Keratinocyte (primary cell): ENCODE data around the gene DBF4B. TPM values are rescaled to one million over a fixed set of nuclear protein-coding genes. Genes with fewer than 3 reads are reported as not detected.

ENCODE experiments used
- DNase-seq: peaks from one replicate; pipeline ENCODE4 v3.0.0-alpha.2; 2011; ENCODE audit warnings: low read depth, missing footprints, low spot score
- FAIRE-seq: peaks from 2 replicates; lab custom pipeline; 2011; peaks lifted over from hg19 to GRCh38; lab: Jason Lieb, UNC
- H2AFZ ChIP-seq: 2 replicates; pipeline ENCODE4 v1.6.0; 2012; ENCODE audit warnings: low read length, control low read depth, inconsistent platforms; ENCODE audit not compliant: control insufficient read depth
- H3K27ac ChIP-seq: 2 replicates; pipeline ENCODE4 v1.5.1; 2011; ENCODE audit warnings: low read length; ENCODE audit not compliant: control insufficient read depth, insufficient read depth
- H3K27me3 ChIP-seq: 3 replicates; pipeline ENCODE4 v1.6.0; 2011; ENCODE audit warnings: low read length; ENCODE audit not compliant: control insufficient read depth, insufficient read depth; ENCODE audit errors: extremely low read depth
- H3K36me3 ChIP-seq, 2 experiments: 2 replicates in 1 of 2; 3 replicates in 1 of 2; pipeline ENCODE4 v1.5.1; 2011; ENCODE audit warnings: low read length in 2 of 2, mild to moderate bottlenecking in 1 of 2; ENCODE audit not compliant: control insufficient read depth in 2 of 2, insufficient read depth in 2 of 2; ENCODE audit errors: extremely low read depth in 1 of 2
- H3K4me1 ChIP-seq: 3 replicates; pipeline ENCODE4 v1.5.1; 2011; ENCODE audit warnings: low read length; ENCODE audit not compliant: control insufficient read depth, insufficient read depth; ENCODE audit errors: extremely low read depth
- H3K4me2 ChIP-seq: 3 replicates; pipeline ENCODE4 v1.6.0; 2011; ENCODE audit warnings: low read depth, low read length; ENCODE audit not compliant: control insufficient read depth, insufficient read depth; ENCODE audit errors: extremely low read depth
- H3K4me3 ChIP-seq, 3 experiments: fragments of 200-600 bp in 1 of 3; sonication (generic) in 1 of 3; 2 replicates in 2 of 3; 3 replicates in 1 of 3; pipeline ENCODE4 v1.5.1; 2011 to 2016; ENCODE audit warnings: low read length in 3 of 3, mild to moderate bottlenecking in 3 of 3, control low read depth in 2 of 3, inconsistent platforms in 1 of 3, low read depth in 1 of 3, mixed read lengths in 1 of 3, mixed run types in 1 of 3, moderate library complexity in 1 of 3; ENCODE audit not compliant: control insufficient read depth in 2 of 3, insufficient read depth in 2 of 3; ENCODE audit errors: extremely low read depth in 1 of 3
- H3K79me2 ChIP-seq: 2 replicates; pipeline ENCODE4 v1.6.0; 2012; ENCODE audit warnings: low read length; ENCODE audit not compliant: control insufficient read depth, insufficient read depth
- H3K9ac ChIP-seq: 3 replicates; pipeline ENCODE4 v1.6.0; 2011; ENCODE audit warnings: low read length; ENCODE audit not compliant: control insufficient read depth, insufficient read depth; ENCODE audit errors: extremely low read depth
- H3K9me1 ChIP-seq: 3 replicates; pipeline ENCODE4 v1.6.0; 2011; ENCODE audit warnings: low read length; ENCODE audit not compliant: control insufficient read depth, insufficient read depth; ENCODE audit errors: extremely low read depth
- H3K9me3 ChIP-seq: 2 replicates; pipeline ENCODE4 v1.5.1; 2012; ENCODE audit warnings: low read depth, low read length; ENCODE audit not compliant: control insufficient read depth
- H4K20me1 ChIP-seq: 3 replicates; pipeline ENCODE4 v1.6.0; 2011; ENCODE audit warnings: low read length; ENCODE audit not compliant: control insufficient read depth, insufficient read depth; ENCODE audit errors: extremely low read depth
- EZH2 ChIP-seq: IDR thresholded peaks from one replicate; pipeline ENCODE4 v1.6.1; 2012; ENCODE audit warnings: inconsistent platforms, mild to moderate bottlenecking, low read length, moderate library complexity
- dilution Hi-C: fragments of 300-500 bp; cut with MboI; formaldehyde crosslinking; loops from one replicate; pipeline ENCODE4 v1.7.0; 2020; ENCODE audit warnings: low sequenced_read_pairs; ENCODE audit not compliant: extremely low pct_ligation_motif_present
- polyA plus RNA-seq, 5 experiments: library from polyadenylated mRNA; depleted of rRNA in 3 of 5; stranded (reverse) in 3 of 5; stranded (forward) in 1 of 5; unstranded in 1 of 5; fragments of >200 nt; gene quantifications; 1 replicate in 1 of 5; 2 replicates in 3 of 5; 3 replicates in 1 of 5; pipeline versions ENCODE4 v1.2.1 to v1.2.3, GENCODE V29; 2011 to 2012; ENCODE audit warnings: missing spikeins in 2 of 5, low read depth in 1 of 5, low replicate concordance in 1 of 5
- TF ChIP-seq, protein P1 (sequence below), 3 experiments: IDR thresholded peaks in 1 of 3; conservative IDR thresholded peaks in 1 of 3; optimal IDR thresholded peaks in 1 of 3; 2 replicates in 2 of 3; 3 replicates in 1 of 3; pipeline versions ENCODE3 to v1.5.1; 2011; ENCODE audit warnings: low read length in 3 of 3, mild to moderate bottlenecking in 3 of 3, moderate library complexity in 2 of 3, control low read depth in 1 of 3, inconsistent platforms in 1 of 3; ENCODE audit not compliant: insufficient read depth in 2 of 3; ENCODE audit errors: extremely low read depth in 1 of 3

Gene DBF4B
- polyA plus RNA-seq, 1 donor (not counting 4 experiments of a cell fraction or from before 2014, with no cell fraction given): 4.0 TPM

DNA sequence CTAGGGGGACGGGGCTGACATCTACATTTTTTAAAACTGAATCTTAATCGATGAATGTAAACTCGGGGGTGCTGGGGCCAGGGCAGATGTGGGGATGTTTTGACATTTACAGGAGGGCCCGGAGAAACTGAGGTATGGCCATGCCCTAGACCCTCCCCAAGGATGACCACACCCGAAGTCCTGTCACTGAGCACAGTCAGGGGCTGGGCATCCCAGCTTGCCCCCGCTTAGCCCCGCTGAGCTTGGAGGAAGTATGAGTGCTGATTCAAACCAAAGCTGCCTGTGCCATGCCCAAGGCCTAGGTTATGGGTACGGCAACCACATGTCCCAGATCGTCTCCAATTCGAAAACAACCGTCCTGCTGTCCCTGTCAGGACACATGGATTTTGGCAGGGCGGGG lies 71.7 kb downstream of the DBF4B start:
- Histone ChIP-seq H2AFZ (no peak overlapping the region), H3K36me3 (no peaks in the 10 kb centered on the region), H3K79me2 (no peaks in the 10 kb centered on the region), H3K9me3 (no peaks in the 10 kb centered on the region), H3K27ac (no peak overlapping the region), H3K9me1 (no peaks in the 10 kb centered on the region), H3K27me3 (peaks cover 11% of the 10 kb centered on the region), H3K4me1 (peaks cover 10% of the 10 kb centered on the region), H3K4me2 (no peak overlapping the region), H3K4me3 (no peak overlapping the region), H4K20me1 (no peaks in the 10 kb centered on the region), H3K9ac (no peak overlapping the region)
- no peak for DNase-seq
- no peak for FAIRE-seq
- TF ChIP-seq EZH2: no peak
- TF ChIP-seq, protein P1, sequence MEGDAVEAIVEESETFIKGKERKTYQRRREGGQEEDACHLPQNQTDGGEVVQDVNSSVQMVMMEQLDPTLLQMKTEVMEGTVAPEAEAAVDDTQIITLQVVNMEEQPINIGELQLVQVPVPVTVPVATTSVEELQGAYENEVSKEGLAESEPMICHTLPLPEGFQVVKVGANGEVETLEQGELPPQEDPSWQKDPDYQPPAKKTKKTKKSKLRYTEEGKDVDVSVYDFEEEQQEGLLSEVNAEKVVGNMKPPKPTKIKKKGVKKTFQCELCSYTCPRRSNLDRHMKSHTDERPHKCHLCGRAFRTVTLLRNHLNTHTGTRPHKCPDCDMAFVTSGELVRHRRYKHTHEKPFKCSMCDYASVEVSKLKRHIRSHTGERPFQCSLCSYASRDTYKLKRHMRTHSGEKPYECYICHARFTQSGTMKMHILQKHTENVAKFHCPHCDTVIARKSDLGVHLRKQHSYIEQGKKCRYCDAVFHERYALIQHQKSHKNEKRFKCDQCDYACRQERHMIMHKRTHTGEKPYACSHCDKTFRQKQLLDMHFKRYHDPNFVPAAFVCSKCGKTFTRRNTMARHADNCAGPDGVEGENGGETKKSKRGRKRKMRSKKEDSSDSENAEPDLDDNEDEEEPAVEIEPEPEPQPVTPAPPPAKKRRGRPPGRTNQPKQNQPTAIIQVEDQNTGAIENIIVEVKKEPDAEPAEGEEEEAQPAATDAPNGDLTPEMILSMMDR (optimal IDR thresholded peaks at IDR 0.05 in 1 of 3, IDR thresholded peaks at IDR 0.05 in 1 of 3, conservative IDR thresholded peaks at IDR 0.05 in 1 of 3; ENCODE audit: extremely low read depth in 1 of 3, insufficient read depth in 2 of 3, low read length in 3 of 3): no peak
- dilution Hi-C loops: no loop called here

DNA sequence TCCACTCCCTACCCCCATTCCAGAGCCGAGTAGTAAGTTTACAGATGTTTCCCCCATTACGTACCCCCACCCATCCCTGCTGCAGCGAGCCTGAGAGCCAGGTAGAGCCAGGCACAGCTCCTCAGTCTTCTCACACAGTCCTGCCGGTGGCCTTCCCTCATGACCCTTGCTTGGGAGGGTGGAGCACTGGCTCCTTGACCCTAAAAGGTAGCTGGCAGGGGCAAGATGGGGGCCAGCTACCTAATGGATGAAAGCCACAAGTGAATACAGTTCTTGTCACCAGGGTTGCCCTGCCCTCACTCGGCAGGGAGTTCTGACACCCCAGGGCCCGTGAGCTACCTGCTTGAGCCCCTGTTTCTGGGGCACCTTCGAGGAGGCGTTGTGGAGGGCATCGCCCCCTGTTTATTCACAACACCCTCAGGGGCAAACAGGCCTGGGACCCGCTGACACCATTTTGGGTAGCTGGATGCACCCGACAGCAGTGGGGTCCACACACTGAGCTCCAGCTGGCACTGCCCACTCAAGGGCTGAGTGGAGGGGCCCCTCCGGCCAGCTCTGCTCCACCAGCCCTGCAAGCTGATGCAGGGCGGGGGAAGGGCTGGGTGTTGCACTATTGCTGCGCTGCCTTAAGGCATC lies 72.5 kb downstream of the DBF4B start:
- no peak for TF ChIP-seq EZH2
- TF ChIP-seq, protein P1 (optimal IDR thresholded peaks at IDR 0.05 in 1 of 3, IDR thresholded peaks at IDR 0.05 in 1 of 3, conservative IDR thresholded peaks at IDR 0.05 in 1 of 3; ENCODE audit: extremely low read depth in 1 of 3, insufficient read depth in 2 of 3, low read length in 3 of 3): no peak
- FAIRE-seq: no peak
- Histone ChIP-seq H3K4me1 (peaks cover 7% of the 10 kb centered on the region), H3K9me1 (no peaks in the 10 kb centered on the region), H2AFZ (no peak overlapping the region), H3K27me3 (peaks cover 11% of the 10 kb centered on the region), H3K79me2 (no peaks in the 10 kb centered on the region), H3K27ac (no peak overlapping the region), H3K9ac (no peak overlapping the region), H3K36me3 (no peaks in the 10 kb centered on the region), H4K20me1 (no peaks in the 10 kb centered on the region), H3K9me3 (no peaks in the 10 kb centered on the region), H3K4me2 (no peak overlapping the region), H3K4me3 (no peak overlapping the region)
- DNase-seq: no peak
- dilution Hi-C loops: no loop called here
